ENCODE results near the gene ARSG. TPM values are rescaled to one million over a fixed set of nuclear protein-coding genes. Genes with fewer than 3 reads are reported as not detected.

The ARSG gene
- polyA plus RNA-seq, 3 donors: 15.5 to 19.3 (median 19.2) TPM

DNA sequence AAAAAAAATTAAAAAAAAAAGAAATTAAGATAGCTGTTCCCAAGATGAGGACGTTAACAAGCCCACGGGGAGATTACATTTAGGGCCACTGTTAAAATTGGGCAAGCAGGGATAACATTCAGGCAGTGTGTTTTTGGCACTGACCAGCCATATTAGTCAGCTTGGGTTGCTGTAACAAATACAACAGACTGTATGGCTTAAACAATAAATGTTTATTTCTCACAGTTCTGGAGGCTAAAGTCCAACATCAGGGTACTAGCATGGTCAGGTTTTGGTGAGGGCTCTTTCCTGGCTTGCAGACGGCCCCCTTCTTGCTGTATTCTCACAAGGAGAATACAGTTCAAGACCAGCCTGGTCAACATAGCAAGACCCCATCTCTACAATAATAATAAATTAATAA lies 31.3 kb downstream of the ARSG start:
- H3K36me3 Mint-ChIP-seq: peaks cover 12 to 28% of the 10 kb centered on the region in 2 donors
- no peak overlapping the region for H3K27ac ChIP-seq (ENCODE audit: low read depth in 1 of 2, low read length in 2 of 2)
- H3K27me3 ChIP-seq (ENCODE audit: control insufficient read depth in 2 of 2, insufficient read depth in 2 of 2, low read length in 2 of 2): no peaks in the 10 kb centered on the region
- no peaks in the 10 kb centered on the region for H3K9me3 ChIP-seq (replicated peaks in 1 of 2; ENCODE audit: control insufficient read depth in 1 of 2, insufficient read depth in 1 of 2, low read length in 2 of 2)
- WGBS (ENCODE audit: insufficient coverage): 100% methylated on average over 2 of the region's 3 CpGs
- no peak overlapping the region for H2AFZ ChIP-seq (ENCODE audit: insufficient read depth, low read depth, low read length, poor library complexity, severe bottlenecking)
- TF ChIP-seq, protein P1, sequence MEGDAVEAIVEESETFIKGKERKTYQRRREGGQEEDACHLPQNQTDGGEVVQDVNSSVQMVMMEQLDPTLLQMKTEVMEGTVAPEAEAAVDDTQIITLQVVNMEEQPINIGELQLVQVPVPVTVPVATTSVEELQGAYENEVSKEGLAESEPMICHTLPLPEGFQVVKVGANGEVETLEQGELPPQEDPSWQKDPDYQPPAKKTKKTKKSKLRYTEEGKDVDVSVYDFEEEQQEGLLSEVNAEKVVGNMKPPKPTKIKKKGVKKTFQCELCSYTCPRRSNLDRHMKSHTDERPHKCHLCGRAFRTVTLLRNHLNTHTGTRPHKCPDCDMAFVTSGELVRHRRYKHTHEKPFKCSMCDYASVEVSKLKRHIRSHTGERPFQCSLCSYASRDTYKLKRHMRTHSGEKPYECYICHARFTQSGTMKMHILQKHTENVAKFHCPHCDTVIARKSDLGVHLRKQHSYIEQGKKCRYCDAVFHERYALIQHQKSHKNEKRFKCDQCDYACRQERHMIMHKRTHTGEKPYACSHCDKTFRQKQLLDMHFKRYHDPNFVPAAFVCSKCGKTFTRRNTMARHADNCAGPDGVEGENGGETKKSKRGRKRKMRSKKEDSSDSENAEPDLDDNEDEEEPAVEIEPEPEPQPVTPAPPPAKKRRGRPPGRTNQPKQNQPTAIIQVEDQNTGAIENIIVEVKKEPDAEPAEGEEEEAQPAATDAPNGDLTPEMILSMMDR (IDR thresholded peaks at IDR 0.05): no peak
- intact Hi-C loops (cut with micrococcal nuclease): no loop called here
- H3K9ac ChIP-seq (ENCODE audit: insufficient read depth, low read length, poor library complexity, severe bottlenecking): no peak overlapping the region
- no peaks in the 10 kb centered on the region for H3K79me2 ChIP-seq (ENCODE audit: insufficient read depth, low read length)
- H3K4me3 ChIP-seq (replicated peaks in 1 of 3; ENCODE audit: low read depth in 2 of 3, low read length in 3 of 3): no peak overlapping the region
- no peak overlapping the region for H3K27ac Mint-ChIP-seq
- peaks cover 0 to 2% (median 1%) of the 10 kb centered on the region in 3 donors for H3K27me3 Mint-ChIP-seq (ENCODE audit: low read depth in 3 of 3)
- peaks cover 43% of the 10 kb centered on the region for H3K4me1 Mint-ChIP-seq
- no peak overlapping the region for H3K4me2 ChIP-seq (replicated peaks; ENCODE audit: extremely low read depth, low read length, poor library complexity, severe bottlenecking)
- no peak overlapping the region for H3K4me3 Mint-ChIP-seq
- H3K4me1 ChIP-seq (ENCODE audit: control insufficient read depth in 1 of 2, insufficient read depth in 2 of 2, low read length in 2 of 2): peaks cover 28 to 29% of the 10 kb centered on the region in 2 donors
- H3K36me3 ChIP-seq (replicated peaks in 1 of 2; ENCODE audit: control insufficient read depth in 1 of 2, insufficient read depth in 2 of 2, low read length in 2 of 2): no peaks in the 10 kb centered on the region
- H4K20me1 ChIP-seq (ENCODE audit: insufficient read depth, low read length): no peaks in the 10 kb centered on the region
- no peak for DNase-seq
- H3K9me3 Mint-ChIP-seq: peaks cover 0 to 2% (median 0%) of the 10 kb centered on the region in 7 donors

DNA sequence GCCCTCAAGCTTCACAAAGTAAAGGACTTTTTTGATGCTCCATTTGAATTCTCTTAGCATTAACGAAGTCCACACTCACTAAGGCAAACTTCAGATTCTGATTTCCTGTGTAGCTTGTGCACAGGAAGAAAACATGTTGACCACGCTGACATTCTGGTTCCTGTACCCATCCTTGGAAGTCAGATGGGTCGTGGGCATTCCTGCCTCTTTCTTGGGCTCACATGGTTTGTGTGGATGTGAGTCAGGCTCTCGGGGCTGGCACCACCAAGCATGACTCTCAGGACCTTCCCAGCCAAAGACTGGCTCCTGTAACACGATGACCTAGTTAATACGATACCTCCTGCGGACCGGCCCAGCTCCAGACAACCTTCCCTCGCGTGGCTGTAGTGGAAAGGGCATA lies 32.8 kb downstream of the ARSG start:
- Histone ChIP-seq H3K9me3 (replicated peaks in 1 of 2; ENCODE audit: control insufficient read depth in 1 of 2, insufficient read depth in 1 of 2, low read length in 2 of 2) (no peaks in the 10 kb centered on the region), H3K79me2 (ENCODE audit: insufficient read depth, low read length) (no peaks in the 10 kb centered on the region), H2AFZ (ENCODE audit: insufficient read depth, low read depth, low read length, poor library complexity, severe bottlenecking) (no peak overlapping the region), H3K36me3 (replicated peaks in 1 of 2; ENCODE audit: control insufficient read depth in 1 of 2, insufficient read depth in 2 of 2, low read length in 2 of 2) (no peaks in the 10 kb centered on the region), H3K4me2 (replicated peaks; ENCODE audit: extremely low read depth, low read length, poor library complexity, severe bottlenecking) (no peak overlapping the region), H3K4me3 (replicated peaks in 1 of 3; ENCODE audit: low read depth in 2 of 3, low read length in 3 of 3) (no peak overlapping the region), H3K9ac (ENCODE audit: insufficient read depth, low read length, poor library complexity, severe bottlenecking) (no peak overlapping the region), H3K4me1 (ENCODE audit: control insufficient read depth in 1 of 2, insufficient read depth in 2 of 2, low read length in 2 of 2) (peaks cover 13 to 14% of the 10 kb centered on the region in 2 donors), H3K27me3 (ENCODE audit: control insufficient read depth in 2 of 2, insufficient read depth in 2 of 2, low read length in 2 of 2) (no peaks in the 10 kb centered on the region), H3K27ac (ENCODE audit: low read depth in 1 of 2, low read length in 2 of 2) (no peak overlapping the region), H4K20me1 (ENCODE audit: insufficient read depth, low read length) (no peaks in the 10 kb centered on the region)
- TF ChIP-seq, protein P1 (IDR thresholded peaks at IDR 0.05): no peak
- WGBS (ENCODE audit: insufficient coverage): 37% methylated on average over 3 of the region's 10 CpGs
- peaks cover 0 to 2% (median 0%) of the 10 kb centered on the region in 7 donors for H3K9me3 Mint-ChIP-seq
- peak in 1 of 3 donors; percentile 50 for DNase-seq
- intact Hi-C loops (cut with micrococcal nuclease): no loop called here
- no peak overlapping the region for H3K4me3 Mint-ChIP-seq
- peaks cover 31% of the 10 kb centered on the region for H3K4me1 Mint-ChIP-seq
- H3K27ac Mint-ChIP-seq: no peak overlapping the region
- peaks cover 0 to 2% (median 0%) of the 10 kb centered on the region in 3 donors for H3K27me3 Mint-ChIP-seq (ENCODE audit: low read depth in 3 of 3)
- peaks cover 12 to 30% of the 10 kb centered on the region in 2 donors for H3K36me3 Mint-ChIP-seq
